Cerebellar cortex (tissue), 1 donor: ENCODE results near the gene PEX5L.
A peak's percentile ranks its signal among the peaks of the same experiment; 100 is the strongest.

Source experiments
- DNase-seq: peaks from one replicate; pipeline ENCODE4 v3.0.0-alpha.2; 2015; ENCODE audit warnings: low spot score

The PEX5L gene

GRCh38 chr3:179895330-179895729 is 141.4 kb downstream of the PEX5L start:
- no peak for DNase-seq

GRCh38 chr3:179887295-179887943 is 149.3 kb downstream of the PEX5L start:
- no peak for DNase-seq

- no peak for DNase-seq
Measured at GRCh38 chr3:179885950-179886349, 150.8 kb downstream of the PEX5L start.

GRCh38 chr3:179884136-179884535 is 152.6 kb downstream of the PEX5L start:
- no peak for DNase-seq

- no peak for DNase-seq
Measured at GRCh38 chr3:179882292-179882691, 154.4 kb downstream of the PEX5L start.

- DNase-seq, result no peak
Measured at GRCh38 chr3:179881791-179882190, 154.9 kb downstream of the PEX5L start.

DNA sequence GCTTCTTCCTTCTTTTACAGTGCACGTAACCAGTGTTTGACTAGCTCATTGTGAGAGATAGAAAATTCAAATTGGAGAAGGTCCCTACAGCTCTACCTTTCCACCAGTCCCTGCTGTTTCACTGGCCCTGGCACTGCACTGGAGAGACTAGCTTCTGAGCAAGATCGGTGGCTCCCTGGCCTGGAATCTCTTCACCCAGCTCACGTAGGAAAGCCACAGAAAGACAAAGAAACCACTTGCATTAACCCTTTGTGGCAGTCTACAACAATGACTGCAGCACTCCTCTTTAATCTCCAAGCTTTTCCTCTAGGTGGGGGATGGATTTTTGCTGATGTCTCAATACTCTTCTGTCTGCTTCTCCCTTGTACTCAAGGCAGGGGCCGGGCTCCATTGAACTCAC is 155.9 kb downstream of the PEX5L start:
- no peak for DNase-seq

DNA sequence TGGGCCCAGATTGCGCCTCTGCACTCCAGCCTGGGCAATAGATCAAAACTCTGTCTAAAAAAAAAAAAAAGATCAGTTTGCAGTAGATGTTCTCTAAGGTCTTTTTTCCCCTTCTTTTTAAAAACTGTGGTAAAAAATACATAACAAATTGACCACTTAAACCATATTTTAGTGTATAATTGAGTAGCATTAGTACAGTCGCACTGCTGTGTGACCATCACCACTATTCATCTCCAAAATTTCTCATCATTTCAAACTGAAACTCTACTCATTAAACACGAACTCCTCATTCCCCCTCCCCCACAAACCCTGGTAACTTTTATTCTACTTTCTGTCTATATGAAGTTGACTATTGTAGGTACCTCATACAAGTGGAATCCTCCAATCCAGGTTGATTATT is 160.3 kb downstream of the PEX5L start:
- DNase-seq, result no peak

DNA sequence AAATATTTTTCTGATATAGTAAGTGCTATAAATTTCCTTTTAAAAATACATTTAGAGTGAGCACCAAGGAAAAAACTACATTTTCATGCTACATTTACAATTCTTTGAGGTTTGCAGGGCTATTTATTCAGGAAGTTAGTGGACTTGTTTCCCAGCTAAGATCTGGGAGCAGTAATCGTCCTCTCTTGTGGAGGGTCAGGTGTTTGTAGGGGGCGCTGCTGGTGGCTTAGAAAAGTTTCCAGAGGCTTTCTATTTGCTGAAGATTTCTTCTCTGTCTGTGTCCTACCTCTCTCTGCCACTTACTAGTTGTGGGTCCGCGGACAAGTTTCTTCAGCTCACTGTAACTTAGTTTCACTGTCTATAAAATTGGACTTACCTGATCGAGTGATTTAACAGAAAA is 163.9 kb downstream of the PEX5L start:
- no peak for DNase-seq

GRCh38 chr3:179871782-179872181 is 165.0 kb downstream of the PEX5L start:
- DNase-seq, result no peak

DNA sequence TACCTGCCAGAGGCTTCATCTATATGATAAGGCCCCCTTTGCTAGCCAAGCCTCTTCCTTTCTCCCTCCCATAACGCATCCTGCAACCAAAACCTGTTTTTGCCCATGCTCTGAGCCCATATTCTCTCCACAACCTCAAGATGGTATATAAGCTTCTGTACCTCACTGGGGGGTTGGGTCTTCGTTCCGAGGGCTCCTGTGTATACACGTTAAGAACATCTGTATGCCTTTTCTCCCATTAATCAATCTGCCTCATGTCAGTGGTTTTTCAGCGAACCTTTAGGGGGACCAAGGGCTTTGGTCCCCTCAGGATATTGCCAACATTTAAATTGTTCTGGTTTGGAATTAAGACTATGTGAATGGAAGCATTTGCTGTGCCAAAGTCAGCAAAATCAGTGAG is 168.0 kb downstream of the PEX5L start:
- DNase-seq, result no peak

GRCh38 chr3:179867961-179868360 is 168.8 kb downstream of the PEX5L start:
- DNase-seq, result no peak

DNA sequence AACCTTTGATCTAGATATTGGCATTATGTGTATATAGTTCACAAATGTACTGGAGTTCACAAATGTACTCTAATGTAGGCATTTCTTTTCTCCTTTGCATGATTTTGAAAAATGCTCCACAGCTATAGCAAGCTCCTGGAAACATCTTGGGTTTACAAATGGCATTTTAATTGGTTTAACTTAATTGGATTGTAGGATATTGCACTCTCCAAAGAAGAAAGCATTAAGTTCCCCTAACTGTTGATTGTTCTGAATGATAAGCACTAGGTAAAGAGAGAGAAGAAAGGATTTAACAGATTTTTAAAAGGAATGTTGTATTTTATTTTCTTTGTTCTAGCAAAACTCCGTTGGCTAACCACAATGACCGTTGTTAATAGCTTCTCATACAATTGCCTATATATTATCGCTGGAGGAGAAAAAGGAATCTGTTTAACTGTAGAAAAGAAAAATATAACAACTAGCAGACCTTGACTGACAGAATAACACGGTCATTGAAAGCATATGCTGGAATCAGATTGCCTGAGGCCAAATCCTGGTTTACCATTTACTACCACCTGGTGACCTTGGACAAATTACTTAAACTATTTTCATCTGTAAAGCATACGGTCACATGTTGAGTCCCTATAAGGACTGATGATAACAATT is 170.8 kb downstream of the PEX5L start:
- no peak for DNase-seq

GRCh38 chr3:179861953-179862352 is 174.8 kb downstream of the PEX5L start:
- DNase-seq, result no peak

GRCh38 chr3:179861292-179861691 is 175.4 kb downstream of the PEX5L start:
- no peak for DNase-seq

- DNase-seq, result no peak
Measured at GRCh38 chr3:179860275-179861107, 176.2 kb downstream of the PEX5L start.

GRCh38 chr3:179853176-179853575 is 183.6 kb downstream of the PEX5L start:
- DNase-seq, result no peak

DNA sequence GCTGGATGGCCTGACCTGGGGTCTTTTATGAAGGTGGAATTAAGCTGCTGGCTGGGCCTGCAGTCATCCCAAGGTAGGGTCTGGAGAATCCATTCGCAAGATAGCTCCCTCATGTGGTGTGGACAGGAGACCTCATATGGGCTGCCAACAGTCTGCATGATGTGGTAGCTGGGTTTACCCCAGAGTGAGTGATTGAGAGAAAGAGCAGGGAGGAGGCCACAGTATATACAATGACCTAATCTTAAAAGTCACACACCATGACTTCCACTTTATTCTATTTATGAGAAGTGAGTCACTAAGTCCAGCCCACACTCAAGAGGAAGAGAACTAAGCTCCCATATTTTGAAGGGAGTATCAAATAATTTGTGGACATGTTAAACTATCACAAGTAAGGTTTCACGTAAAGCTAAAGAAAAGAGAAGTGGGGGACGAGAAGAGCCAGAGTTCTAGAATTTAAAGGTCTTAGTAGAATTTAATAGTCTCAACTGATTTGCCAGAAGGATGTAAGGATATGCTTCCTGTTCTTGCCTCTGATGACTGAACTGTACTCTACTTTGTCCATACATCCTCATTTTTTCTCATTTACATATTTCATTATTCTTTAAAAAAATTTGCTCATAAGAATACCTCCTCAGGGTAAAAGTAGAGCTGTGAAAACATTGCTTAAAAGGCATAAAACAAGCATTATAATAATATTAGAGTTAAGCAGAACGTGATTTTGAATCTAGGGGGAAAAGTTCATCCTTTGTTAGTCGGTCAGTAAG is 184.4 kb downstream of the PEX5L start:
- DNase-seq, result peak; percentile 8

DNA sequence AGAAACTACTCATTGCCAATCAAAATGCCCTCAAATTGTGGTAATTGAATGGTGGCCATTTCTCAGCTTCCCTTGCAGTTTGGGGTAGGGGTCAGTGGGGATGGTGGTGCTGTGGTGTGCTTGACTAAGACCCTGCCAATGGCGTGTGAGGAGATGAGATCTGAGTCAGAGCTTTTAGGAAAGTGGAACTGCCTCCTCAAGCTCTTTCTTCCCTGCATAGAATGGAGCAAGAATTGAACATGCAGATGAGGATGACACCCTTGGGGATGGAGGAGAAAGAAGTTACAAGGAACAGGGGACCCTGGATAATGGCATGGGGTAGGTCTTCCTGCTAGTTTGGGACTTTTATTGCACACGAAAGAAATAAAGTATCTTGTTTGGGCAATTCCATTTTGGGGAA is 188.0 kb downstream of the PEX5L start:
- DNase-seq, result no peak

- DNase-seq, result no peak
Measured at GRCh38 chr3:179842061-179842460, 194.7 kb downstream of the PEX5L start.

GRCh38 chr3:179840985-179841384 is 195.8 kb downstream of the PEX5L start:
- no peak for DNase-seq

DNA sequence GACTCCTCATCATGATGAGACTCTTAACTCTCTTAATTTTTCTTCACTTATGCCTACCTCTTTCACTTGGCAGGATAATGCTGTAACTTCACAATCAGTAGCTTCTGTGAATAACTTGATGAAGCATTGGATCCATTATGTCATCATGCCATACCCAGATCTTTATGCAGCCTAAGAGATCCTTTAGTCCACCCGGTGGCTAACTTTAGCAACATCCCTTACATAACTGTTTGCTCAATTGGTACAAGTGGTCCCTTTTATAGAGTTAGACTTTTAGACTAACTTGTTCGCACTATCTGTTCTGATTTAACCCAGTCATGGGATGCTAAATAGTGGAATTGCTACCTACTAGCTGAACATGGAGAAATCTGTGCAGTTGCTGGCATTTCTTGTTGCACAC is 199.4 kb downstream of the PEX5L start:
- DNase-seq, result no peak
